ENCODE measurements around the gene TFDP1. TPM values are rescaled to one million over a fixed set of nuclear protein-coding genes. Genes with fewer than 3 reads are reported as not detected.
"Not testable (repeated sequence)": the region's sequence is repeated elsewhere in the genome, so short reads cannot be mapped to it uniquely, and the experiment has no call there.

Gene TFDP1
- total RNA-seq, 2 experiments from 2014 or later: 87.9 to 119 TPM

DNA sequence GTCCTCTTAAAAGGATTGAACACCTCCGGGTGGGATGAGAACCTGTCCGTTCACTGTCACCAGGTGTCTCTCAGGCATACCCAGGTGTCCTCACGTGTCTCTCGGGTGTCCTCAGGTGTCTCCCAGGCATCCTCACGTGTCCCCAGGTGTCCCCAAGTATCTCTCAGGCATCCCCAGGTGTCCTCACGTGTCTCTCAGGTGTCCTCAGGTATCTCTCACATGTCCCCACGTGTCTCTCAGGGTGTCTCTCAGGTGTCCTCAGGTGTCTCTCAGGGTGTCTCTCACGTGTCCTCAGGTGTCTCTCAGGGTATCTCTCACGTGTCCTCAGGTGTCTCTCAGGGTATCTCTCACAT, 39.7 kb downstream of the TFDP1 start:
- intact Hi-C loops (cut with micrococcal nuclease; ENCODE audit: unreplicated experiment): no loop called here
- no peaks in the 10 kb centered on the region for H3K4me1 ChIP-seq (ENCODE audit: insufficient read depth, low read length, poor library complexity, severe bottlenecking)
- no TSS peak for BruUV-seq (replicated peaks)

DNA sequence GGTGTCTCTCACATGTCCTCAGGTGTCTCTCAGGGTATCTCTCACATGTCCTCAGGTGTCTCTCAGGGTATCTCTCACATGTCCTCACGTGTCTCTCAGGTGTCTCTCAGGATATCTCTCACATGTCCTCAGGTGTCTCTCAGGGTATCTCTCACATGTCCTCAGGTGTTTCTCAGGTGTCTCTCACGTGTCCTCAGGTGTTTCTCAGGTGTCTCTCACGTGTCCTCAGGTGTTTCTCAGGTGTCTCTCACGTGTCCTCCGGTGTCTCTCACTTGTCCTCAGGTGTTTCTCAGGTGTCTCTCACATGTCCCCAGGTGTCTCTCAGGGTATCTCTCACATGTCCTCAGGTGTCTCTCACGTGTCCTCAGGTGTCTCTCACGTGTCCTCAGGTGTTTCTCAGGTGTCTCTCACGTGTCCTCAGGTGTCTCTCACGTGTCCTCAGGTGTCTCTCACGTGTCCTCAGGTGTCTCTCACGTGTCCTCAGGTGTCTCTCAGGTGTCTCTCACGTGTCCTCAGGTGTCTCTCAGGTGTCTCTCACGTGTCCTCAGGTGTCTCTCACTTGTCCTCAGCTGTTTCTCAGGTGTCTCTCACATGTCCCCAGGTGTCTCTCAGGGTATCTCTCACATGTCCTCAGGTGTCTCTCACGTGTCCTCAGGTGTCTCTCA, 40.2 kb downstream of the TFDP1 start:
- POLR2A ChIA-PET; H3K9me2 ChIP-seq (ENCODE audit: insufficient read depth, low read length); CTCF ChIA-PET (ENCODE audit: unreplicated experiment); H3K4me1 ChIP-seq (ENCODE audit: insufficient read depth, low read length, poor library complexity, severe bottlenecking); DNase-seq (ENCODE audit: low spot score); BruUV-seq (replicated peaks); H4K20me1 ChIP-seq (ENCODE audit: insufficient read depth, low read length); intact Hi-C loops (cut with micrococcal nuclease; ENCODE audit: unreplicated experiment); H3K27ac ChIP-seq (ENCODE audit: low read depth, low read length, poor library complexity, severe bottlenecking); H2AFZ ChIP-seq (ENCODE audit: low read length); H3K9me3 ChIP-seq (ENCODE audit: low read length); H3K4me2 ChIP-seq (ENCODE audit: low read length); H3K4me3 ChIP-seq (ENCODE audit: low read depth, low read length, poor library complexity, severe bottlenecking); H3K79me2 ChIP-seq (ENCODE audit: insufficient read depth, low read depth, low read length): not testable (repeated sequence)
- H3K36me3 ChIP-seq (ENCODE audit: insufficient read depth, low read length): peaks cover 60% of the 10 kb centered on the region

More for the DNA sequence above, 39.7 kb downstream of the TFDP1 start:
- CTCF ChIA-PET (ENCODE audit: unreplicated experiment): no interaction called here
- Histone ChIP-seq H3K27ac (ENCODE audit: low read depth, low read length, poor library complexity, severe bottlenecking) (no peak overlapping the region), H3K9me2 (ENCODE audit: insufficient read depth, low read length) (no peaks in the 10 kb centered on the region), H2AFZ (ENCODE audit: low read length) (no peak overlapping the region), H3K9me3 (ENCODE audit: low read length) (no peaks in the 10 kb centered on the region), H3K4me2 (ENCODE audit: low read length) (no peak overlapping the region), H3K79me2 (ENCODE audit: insufficient read depth, low read depth, low read length) (no peaks in the 10 kb centered on the region; the same call in 1 of the 2 replicates), H3K4me3 (ENCODE audit: low read depth, low read length, poor library complexity, severe bottlenecking) (no peak overlapping the region), H3K36me3 (ENCODE audit: insufficient read depth, low read length) (peaks cover 56% of the 10 kb centered on the region), H4K20me1 (ENCODE audit: insufficient read depth, low read length) (no peaks in the 10 kb centered on the region; the same call in 1 of the 2 replicates)
- TF ChIP-seq, protein P1, sequence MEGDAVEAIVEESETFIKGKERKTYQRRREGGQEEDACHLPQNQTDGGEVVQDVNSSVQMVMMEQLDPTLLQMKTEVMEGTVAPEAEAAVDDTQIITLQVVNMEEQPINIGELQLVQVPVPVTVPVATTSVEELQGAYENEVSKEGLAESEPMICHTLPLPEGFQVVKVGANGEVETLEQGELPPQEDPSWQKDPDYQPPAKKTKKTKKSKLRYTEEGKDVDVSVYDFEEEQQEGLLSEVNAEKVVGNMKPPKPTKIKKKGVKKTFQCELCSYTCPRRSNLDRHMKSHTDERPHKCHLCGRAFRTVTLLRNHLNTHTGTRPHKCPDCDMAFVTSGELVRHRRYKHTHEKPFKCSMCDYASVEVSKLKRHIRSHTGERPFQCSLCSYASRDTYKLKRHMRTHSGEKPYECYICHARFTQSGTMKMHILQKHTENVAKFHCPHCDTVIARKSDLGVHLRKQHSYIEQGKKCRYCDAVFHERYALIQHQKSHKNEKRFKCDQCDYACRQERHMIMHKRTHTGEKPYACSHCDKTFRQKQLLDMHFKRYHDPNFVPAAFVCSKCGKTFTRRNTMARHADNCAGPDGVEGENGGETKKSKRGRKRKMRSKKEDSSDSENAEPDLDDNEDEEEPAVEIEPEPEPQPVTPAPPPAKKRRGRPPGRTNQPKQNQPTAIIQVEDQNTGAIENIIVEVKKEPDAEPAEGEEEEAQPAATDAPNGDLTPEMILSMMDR (conservative IDR thresholded peaks at IDR 0.05; ENCODE audit: low read length): no peak
- no peak for TF ChIP-seq EZH2phosphoT487 (IDR thresholded peaks at IDR 0.05; ENCODE audit: borderline replicate concordance, low read depth, low read length)
- no peak for DNase-seq (ENCODE audit: low spot score)
- POLR2A ChIA-PET: no interaction called here

DNA sequence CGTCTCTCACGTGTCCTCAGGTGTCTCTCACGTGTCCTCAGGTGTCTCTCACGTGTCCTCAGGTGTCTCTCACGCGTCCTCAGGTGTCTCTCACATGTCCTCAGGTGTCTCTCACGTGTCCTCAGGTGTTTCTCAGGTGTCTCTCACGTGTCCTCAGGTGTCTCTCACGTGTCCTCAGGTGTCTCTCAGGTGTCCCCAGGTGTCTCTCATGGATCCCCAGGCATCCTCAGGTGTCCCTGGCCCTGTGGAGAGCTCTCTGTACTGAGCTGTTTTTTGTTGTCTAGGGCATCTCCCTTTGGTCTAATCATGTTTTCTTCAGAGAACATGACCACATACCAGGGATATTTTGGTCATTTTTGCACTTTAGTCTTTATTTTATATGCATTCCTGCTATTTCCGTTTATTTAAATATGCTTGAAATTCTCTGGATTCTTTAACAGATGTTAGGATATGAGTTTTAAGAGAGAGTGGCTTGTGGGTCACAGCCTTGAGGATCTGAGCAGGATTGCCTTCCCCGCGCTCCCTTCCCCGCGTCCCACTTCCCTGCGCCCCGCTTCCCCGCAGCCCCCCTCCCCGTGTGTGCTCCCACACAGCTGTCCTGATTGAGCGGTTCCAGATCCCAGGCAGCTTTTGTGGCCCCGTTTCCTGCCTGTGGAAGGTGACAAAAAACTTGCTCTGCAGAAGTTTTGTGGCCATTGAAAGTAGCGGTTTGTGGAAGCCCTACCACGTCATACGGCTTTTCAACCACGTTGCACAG, 41.6 kb downstream of the TFDP1 start:
- no peak for DNase-seq (ENCODE audit: low spot score)
- Histone ChIP-seq H3K4me3 (ENCODE audit: low read depth, low read length, poor library complexity, severe bottlenecking) (no peak overlapping the region), H3K9me3 (ENCODE audit: low read length) (no peaks in the 10 kb centered on the region), H3K27ac (ENCODE audit: low read depth, low read length, poor library complexity, severe bottlenecking) (no peak overlapping the region), H3K9me2 (ENCODE audit: insufficient read depth, low read length) (no peaks in the 10 kb centered on the region), H3K36me3 (ENCODE audit: insufficient read depth, low read length) (peaks cover 62% of the 10 kb centered on the region), H3K4me1 (ENCODE audit: insufficient read depth, low read length, poor library complexity, severe bottlenecking) (no peaks in the 10 kb centered on the region), H3K4me2 (ENCODE audit: low read length) (no peak overlapping the region), H3K79me2 (ENCODE audit: insufficient read depth, low read depth, low read length) (no peaks in the 10 kb centered on the region; the same call in 1 of the 2 replicates), H2AFZ (ENCODE audit: low read length) (no peak overlapping the region), H4K20me1 (ENCODE audit: insufficient read depth, low read length) (no peaks in the 10 kb centered on the region; the same call in 1 of the 2 replicates)
- BruUV-seq (replicated peaks): no TSS peak
- POLR2A ChIA-PET: no interaction called here
- intact Hi-C loops (cut with micrococcal nuclease; ENCODE audit: unreplicated experiment): no loop called here
- TF ChIP-seq, protein P1 (conservative IDR thresholded peaks at IDR 0.05; ENCODE audit: low read length): no peak
- TF ChIP-seq EZH2phosphoT487 (IDR thresholded peaks at IDR 0.05; ENCODE audit: borderline replicate concordance, low read depth, low read length): no peak
- CTCF ChIA-PET (ENCODE audit: unreplicated experiment): no interaction called here
